HG03196 (cell line): ENCODE measurements around the gene CDH11.

ENCODE experiments used
- ATAC-seq: cut with Tn5 transposase; IDR thresholded peaks from one replicate; pipeline ENCODE4 v1.9.1; 2021; ENCODE audit not compliant: unreplicated experiment

The CDH11 gene

DNA sequence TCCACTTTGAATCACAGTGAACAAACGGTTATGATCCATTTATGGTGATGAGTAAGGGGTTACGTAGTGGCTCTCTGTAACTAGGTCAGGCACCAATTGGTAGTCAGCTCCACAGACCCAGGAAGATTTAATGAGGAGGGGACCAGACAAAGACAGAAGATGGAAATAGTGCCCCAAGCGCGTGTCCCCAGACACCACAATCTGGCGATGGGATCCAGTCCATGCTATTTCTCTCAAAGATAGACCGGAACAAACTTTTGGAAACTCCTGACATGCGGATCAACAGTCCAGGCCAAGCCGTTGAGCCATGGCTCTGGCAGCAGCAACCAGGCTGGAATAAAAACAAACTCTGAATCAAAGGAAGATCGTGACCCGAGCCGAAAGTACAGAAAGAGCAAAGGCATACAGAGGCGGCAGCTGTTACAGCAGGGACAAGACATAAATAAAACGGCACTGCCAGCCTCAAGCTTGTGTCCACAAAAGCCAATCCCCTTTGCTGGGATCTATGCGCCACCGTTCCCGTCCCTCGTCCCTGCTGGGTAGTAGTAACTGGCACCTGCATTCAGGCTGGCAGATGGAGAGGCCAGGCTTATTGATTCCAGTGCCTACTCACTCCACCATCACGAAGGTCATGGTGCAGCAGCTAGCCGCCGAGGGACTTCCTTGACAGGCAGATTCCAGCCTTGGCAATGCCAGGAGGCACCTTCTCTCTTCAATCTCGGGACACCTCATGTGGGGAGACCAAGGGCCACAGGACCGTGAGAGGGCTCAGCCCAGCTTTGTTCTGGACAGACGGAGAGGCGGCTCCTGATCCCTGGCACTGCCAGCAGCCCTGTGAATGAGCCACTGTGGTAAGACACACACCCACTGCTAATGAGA is 50.2 kb downstream of the CDH11 start:
- ATAC-seq: no peak

DNA sequence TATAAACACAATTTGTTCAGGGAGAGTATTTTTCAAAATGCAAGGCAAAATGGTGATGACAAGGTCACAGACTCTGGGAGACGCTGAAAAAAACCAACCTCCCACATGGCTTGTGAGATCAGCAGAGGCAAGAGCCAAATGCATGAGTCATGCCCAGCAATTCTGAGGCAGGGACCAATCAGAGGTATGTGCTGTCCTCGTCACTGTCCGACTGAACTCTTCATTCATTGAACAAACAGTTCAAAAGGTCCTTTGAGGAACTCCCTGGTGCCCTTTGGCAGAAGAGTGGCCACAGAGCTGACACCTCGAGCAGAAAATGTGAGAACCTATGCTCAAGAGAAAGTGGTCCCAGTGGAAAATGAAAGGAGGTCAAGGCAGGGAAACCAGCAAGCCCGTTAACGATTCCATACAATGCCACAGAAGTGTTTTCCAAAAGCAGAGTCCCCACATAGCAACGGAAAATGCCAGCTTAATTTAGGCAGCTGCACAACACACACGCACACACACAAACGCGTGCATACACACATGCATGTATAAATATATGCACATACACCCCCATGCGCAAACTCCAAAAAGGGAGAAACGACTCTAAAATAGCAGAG is 50.9 kb downstream of the CDH11 start:
- ATAC-seq: no peak

GRCh38 chr16:65069766-65070165 is 52.1 kb downstream of the CDH11 start:
- ATAC-seq: no peak

GRCh38 chr16:65069065-65069464 is 52.8 kb downstream of the CDH11 start:
- ATAC-seq: no peak

DNA sequence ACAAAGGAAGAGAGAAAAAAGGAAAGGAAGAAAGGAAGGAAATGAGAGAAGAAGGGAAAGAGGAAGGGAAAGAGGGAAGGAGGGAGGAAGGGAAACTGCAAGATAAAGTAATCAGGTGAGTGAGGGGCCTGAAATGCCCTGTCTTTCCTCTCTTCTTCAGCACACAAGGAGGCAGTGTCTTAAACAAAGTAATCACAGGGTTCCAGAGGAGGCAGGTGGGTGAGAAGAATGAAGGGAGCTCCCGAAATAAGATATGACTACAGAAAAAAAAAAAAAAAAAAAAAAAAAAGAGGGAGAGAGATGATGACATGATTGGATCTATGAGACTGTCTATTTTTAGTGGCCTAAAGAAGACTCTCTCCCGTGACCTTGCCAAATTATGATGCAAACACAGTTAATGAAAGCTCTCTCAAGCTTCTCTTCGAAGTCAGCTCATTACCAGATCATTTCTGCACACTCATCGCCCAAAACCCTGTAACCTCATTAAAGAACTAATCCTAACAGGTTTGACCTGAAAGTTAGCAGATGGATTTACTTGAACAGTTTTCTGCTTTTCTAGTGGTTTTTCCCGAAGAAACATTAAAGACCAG is 53.6 kb downstream of the CDH11 start:
- no peak for ATAC-seq

- no peak for ATAC-seq
Observed at GRCh38 chr16:65066651-65067050, 55.2 kb downstream of the CDH11 start.

DNA sequence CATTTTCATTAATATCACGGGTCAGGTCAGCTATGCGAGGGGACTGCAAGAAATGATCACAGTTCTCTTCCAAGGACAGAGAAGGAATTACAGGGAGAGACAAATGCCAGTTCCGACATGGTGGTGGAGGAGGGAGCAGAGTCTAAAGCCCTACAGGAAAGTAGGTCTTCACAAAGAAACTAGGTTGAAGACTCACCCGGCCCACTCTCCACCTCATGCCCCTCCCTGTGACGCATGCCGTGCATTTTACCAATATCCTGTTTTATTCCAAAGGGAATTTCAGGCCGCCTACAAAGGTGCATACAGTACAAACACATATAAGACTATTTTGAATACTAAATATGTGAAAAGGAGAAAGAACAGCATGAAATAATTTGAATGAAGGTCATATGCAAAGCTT is 56.8 kb downstream of the CDH11 start:
- no peak for ATAC-seq

GRCh38 chr16:65064131-65064530 is 57.7 kb downstream of the CDH11 start:
- no peak for ATAC-seq

DNA sequence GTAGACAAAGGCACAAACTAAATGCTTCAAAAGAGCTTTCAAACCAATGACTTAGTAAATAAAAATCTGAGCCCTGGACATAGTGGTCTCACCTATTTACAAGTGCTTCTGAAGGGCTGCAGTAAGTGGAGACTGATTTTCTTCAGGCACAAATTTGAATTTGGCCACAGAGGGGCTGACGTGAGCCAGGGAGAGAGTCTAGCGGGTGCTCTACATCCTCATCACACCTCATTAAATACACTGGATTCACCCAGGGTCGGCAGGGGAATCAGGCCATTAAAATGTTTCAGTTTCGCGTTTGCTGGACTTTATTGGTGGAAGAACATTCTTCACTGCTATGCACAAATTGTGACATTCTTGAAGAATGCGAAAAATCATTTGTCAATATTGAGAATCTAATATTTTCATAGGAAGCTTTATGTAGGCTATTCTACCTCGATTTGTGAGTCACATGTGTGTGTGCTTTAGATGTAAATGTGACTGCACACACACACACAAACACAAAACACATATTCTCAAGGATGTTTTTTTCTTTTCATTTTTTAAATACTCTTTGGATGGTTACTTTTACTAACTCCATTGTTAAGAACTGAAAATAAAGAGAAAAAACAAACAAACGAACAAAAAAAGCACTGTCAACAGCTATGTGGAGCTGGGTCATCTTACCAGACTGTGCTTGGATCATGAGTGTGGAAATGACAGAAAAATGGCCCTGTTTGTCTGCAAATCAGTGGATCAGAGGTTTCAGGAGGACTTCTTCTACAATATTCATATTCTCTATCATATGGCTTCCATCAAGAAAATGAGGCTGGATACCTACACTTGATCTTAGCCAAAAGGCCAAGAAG is 58.9 kb downstream of the CDH11 start:
- ATAC-seq: no peak

DNA sequence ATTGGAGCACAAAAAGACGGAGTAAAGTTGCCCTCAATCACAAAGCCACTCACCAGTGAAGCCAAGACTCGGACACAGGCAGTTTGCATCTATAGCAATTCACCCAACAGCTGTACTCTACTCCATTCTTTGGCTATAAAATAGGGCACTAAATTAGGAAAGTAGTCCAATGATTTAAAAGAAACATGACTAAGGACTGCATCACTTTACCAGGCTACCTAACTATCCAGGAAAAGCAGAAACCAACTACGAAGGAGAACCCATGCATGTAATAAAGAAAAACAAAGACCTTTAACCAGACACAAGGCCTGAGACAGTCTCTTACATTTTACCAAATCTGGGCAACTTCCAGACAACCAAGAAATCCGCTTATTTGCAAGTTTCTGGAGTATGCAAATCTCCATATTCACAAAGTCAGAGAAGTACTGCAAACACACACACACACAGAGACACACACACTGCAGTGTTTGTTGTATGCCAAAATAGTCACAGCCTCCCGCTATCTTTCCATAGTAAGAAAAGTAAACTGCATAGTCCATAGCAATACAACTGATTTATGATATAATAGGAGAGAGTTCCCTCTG is 59.8 kb downstream of the CDH11 start:
- no peak for ATAC-seq

DNA sequence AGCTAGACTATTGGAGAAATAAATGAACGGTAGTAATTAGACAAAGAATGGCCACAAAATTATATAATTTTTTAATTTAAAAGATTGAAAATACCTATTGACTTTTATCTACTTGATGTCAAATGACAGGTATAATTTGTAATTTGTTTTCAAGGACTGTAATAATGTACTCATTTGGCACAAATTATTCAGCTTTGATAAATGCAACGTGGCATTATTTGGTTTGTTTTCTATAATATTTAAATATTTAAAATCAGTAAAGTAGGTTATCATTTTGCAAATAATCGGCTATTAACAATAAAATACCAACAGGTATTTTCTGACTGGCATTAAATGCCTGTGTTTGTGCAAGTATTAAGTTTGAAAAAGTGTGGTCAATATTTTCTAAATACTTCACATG is 60.6 kb downstream of the CDH11 start:
- no peak for ATAC-seq

- ATAC-seq: no peak
Observed at GRCh38 chr16:65059406-65059980, 62.4 kb downstream of the CDH11 start.

DNA sequence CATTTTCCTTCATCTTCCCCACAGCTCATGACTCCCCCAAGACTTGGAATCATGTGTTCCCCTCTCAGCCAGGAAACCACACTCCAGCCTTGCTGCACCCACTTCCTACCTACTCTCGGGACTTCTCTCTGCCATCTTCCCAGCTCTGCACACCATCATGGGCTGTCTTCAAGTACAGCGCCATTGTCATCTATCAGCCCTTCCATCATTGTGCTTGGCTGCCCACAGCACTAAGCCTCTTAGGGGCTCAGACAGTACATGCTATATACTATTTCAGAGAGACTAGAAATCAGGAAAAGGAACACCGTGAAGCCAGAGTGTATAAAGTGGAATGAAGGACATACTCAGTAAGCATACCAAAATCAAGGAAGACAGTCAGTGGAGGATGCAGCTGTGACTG is 64.7 kb downstream of the CDH11 start:
- no peak for ATAC-seq

- no peak for ATAC-seq
Observed at GRCh38 chr16:65054457-65054856, 67.4 kb downstream of the CDH11 start.

- no peak for ATAC-seq
Observed at GRCh38 chr16:65049679-65050078, 72.2 kb downstream of the CDH11 start.

DNA sequence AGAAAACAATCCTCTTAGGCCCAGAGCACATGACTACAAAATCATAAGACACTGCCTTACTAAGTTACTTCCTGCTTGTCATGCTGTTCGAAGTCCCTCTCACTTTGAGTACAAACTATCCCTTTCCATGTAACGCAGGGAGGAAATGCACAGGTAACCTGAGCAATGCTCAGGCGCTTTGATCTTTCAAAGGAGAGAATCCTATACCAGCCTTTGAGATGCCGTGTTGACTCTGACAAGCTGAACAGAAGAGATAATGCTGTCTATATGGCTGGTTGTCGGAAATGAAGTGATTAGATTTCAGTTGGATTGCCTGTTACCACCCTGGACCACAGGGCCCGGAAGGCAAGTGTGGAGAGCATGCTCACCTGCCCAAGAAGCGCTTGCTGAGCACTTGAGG is 75.9 kb downstream of the CDH11 start:
- no peak for ATAC-seq

GRCh38 chr16:65044873-65045272 is 77.0 kb downstream of the CDH11 start:
- ATAC-seq: no peak

GRCh38 chr16:65044026-65044425 is 77.8 kb downstream of the CDH11 start:
- no peak for ATAC-seq

GRCh38 chr16:65042438-65043365 is 79.2 kb downstream of the CDH11 start:
- no peak for ATAC-seq

GRCh38 chr16:65041667-65042066 is 80.2 kb downstream of the CDH11 start:
- no peak for ATAC-seq
